Stimulated activated naive B cell treated with anti-CD40 and anti-IgM and Interleukin-4, amounts not matched to agents 10 μg/mL and 1 μg/mL and 100 μg/mL, for 72 hours (primary cell): ENCODE measurements around the gene IL6R.
A peak's percentile ranks its signal among the peaks of the same experiment; 100 is the strongest.

ENCODE experiments used
- ATAC-seq, 2 donors: fragments of 150-1000 bp; cut with Tn5 transposase; replicated peaks; 2 replicates each; pipeline ENCODE4 v1.10.0; 2021; ENCODE audit warnings: moderate library complexity in 1 of 2
- DNase-seq: peaks from one replicate; pipeline ENCODE4 v3.0.0; 2021
- H3K27ac Mint-ChIP-seq: one replicate; pipeline ENCODE4 v1.8.0; 2022; ENCODE audit warnings: mild to moderate bottlenecking, mixed read lengths
- H3K27me3 Mint-ChIP-seq, 2 donors: one replicate each; pipeline ENCODE4 v1.8.0; 2022; ENCODE audit warnings: mixed read lengths in 2 of 2
- H3K36me3 Mint-ChIP-seq, 2 donors: one replicate each; pipeline ENCODE4 v1.8.0; 2022; ENCODE audit warnings: mixed read lengths in 2 of 2, mild to moderate bottlenecking in 1 of 2
- H3K4me1 Mint-ChIP-seq, 2 donors: one replicate each; pipeline ENCODE4 v1.8.0; 2022; ENCODE audit warnings: mixed read lengths in 2 of 2, mild to moderate bottlenecking in 1 of 2
- H3K4me3 Mint-ChIP-seq, 2 donors: one replicate each; pipeline ENCODE4 v1.8.0; 2022; ENCODE audit warnings: mild to moderate bottlenecking in 2 of 2, mixed read lengths in 2 of 2, moderate library complexity in 1 of 2
- H3K9me3 Mint-ChIP-seq, 2 donors: one replicate each; pipeline ENCODE4 v1.8.0; 2022; ENCODE audit warnings: mixed read lengths in 2 of 2, mild to moderate bottlenecking in 1 of 2

The IL6R gene

DNA sequence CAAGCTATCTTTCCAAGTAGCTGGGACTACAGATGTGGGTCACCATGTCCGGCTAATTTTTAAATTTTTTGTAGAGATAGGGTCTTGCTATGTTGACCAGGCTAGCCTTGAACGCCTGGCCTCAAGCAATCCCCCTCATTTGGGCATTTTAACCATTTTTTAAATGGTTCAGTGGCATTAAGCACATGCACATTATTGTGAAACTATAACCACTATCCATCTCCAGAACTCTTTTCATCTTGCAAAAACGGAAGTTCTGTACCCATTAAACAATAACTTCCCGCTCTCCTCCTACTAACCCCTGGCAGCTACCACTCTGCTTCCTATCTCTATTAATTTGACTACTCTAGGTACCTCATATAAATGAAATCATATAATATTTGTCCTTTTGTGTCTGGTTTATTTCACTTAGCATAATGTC is 4.8 kb upstream of the IL6R start:
- Mint-ChIP-seq H3K4me1 (peaks cover 14 to 25% of the 10 kb centered on the region in 2 donors), H3K9me3 (no peaks in the 10 kb centered on the region), H3K36me3 (no peaks in the 10 kb centered on the region), H3K27me3 (peaks cover 6 to 19% of the 10 kb centered on the region in 2 donors), H3K4me3 (no peak overlapping the region), H3K27ac (no peak overlapping the region)
- no peak for DNase-seq
- no peak for ATAC-seq

DNA sequence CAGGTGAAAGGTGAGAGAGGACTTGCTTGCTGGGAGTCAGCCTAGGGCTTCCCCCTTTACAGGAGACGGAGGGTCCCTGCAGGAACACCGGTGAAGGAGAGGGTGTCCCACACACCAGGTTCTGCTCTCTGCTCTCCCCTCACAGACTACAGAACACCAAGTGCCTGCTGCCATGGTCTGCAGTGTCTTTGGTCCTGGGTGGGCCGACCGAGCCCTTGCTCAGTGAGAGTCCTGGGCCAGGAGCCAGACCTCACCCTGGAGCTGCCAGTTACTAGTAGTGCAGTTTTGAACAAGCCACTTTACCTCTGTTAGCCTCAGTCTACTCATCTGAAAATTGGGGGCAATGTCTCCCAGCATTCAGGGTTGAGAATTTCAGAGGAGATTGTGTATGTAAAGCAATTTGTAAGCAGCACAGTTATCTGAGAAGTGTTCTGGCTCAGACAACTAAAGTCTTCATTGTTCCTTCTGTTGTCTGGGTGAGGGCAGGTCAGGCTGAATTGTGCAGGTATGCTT is 2.7 kb upstream of the IL6R start:
- Mint-ChIP-seq H3K27ac (no peak overlapping the region), H3K36me3 (no peaks in the 10 kb centered on the region), H3K4me3 (no peak overlapping the region), H3K9me3 (no peaks in the 10 kb centered on the region), H3K4me1 (peaks cover 29 to 45% of the 10 kb centered on the region in 2 donors), H3K27me3 (peaks cover 0 to 11% of the 10 kb centered on the region in 2 donors)
- no peak for ATAC-seq
- DNase-seq: no peak

DNA sequence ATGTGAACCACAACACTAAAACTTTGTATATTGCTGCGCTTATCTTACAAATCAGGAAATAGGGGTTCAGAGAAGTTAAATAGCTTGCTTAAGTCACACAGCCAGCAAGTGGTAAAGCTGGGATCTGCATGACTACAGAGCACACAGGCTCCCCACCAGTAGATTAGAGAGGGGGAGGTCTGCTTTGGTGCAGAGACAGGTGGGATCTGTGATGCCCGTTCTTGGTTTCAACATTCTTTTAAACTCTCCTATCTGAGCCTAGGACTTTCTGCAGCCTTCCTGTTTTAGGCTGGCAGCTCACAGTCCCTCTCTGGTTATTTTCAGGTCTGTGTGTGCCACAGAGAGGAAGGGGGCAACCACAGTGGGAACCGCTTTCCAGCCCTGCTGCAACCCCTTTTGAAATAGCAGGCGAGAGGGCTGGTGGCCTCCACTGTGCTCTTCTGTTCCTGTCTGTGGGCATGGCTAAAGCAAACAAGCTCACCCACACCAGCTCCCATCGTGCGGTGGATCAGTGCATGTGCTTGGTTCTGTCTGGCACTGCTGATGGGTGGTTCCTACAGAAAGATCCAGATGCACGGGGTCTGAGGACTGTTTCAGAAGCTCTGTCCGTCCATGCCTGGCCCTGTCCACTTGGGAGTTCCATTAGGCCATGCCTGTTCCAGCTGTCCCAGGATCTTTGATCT is 1.7 kb upstream of the IL6R start:
- no peak overlapping the region for H3K27ac Mint-ChIP-seq
- H3K36me3 Mint-ChIP-seq: no peaks in the 10 kb centered on the region
- ATAC-seq (no peak), DNase-seq (no peak)
- H3K4me1 Mint-ChIP-seq: peaks cover 37 to 54% of the 10 kb centered on the region in 2 donors
- peaks cover 0 to 11% of the 10 kb centered on the region in 2 donors for H3K27me3 Mint-ChIP-seq
- no peak overlapping the region for H3K4me3 Mint-ChIP-seq
- H3K9me3 Mint-ChIP-seq: no peaks in the 10 kb centered on the region

DNA sequence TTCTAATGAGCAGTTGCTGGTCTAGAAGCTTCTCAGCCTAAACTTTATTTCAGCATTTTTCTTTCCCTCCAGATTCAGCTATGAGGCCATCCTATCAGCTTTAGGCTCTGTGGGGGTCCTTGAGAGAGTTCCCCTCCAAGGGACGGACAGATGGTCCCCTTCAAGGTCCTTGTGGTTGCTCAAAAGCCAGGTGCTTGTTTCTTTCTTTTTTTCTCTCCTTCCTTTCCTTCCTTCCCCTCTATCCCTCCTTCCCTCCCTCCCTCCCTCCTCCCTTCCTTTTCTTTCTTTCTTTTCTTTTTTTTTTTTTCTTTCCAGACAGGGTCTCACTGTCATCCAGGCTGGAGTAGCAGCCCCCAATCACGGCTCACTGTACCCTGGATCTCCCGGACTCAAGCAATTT is 1.2 kb upstream of the IL6R start:
- Mint-ChIP-seq H3K4me3 (no peak overlapping the region), H3K36me3 (no peaks in the 10 kb centered on the region), H3K27ac (no peak overlapping the region), H3K9me3 (no peaks in the 10 kb centered on the region), H3K27me3 (peaks cover 0 to 11% of the 10 kb centered on the region in 2 donors), H3K4me1 (peaks cover 41 to 60% of the 10 kb centered on the region in 2 donors)
- ATAC-seq (no peak), DNase-seq (no peak)

DNA sequence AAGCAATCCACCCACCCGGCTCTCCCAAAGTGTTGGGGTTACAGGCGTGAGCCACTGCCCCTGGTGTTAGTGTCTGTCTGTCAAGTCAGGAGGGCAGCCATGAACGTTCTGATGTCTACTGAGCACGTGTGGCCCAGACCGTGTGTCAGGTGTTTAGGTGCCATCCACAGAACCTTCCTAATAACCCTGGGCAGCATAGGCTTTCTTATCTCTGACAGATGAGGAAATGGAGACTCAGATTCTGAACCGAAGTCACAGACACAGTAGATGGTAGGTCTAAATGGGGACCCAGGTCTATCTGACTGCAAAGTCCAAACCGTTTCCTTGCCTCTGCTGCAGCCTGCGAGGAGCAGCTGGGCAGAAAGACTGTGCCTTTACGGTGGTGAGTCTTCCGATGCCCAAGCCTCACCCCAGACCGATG is 622 bp upstream of the IL6R start:
- no peak for ATAC-seq
- Mint-ChIP-seq H3K27me3 (peaks cover 0 to 11% of the 10 kb centered on the region in 2 donors), H3K4me1 (peaks cover 46 to 65% of the 10 kb centered on the region in 2 donors), H3K36me3 (no peaks in the 10 kb centered on the region), H3K9me3 (no peaks in the 10 kb centered on the region), H3K4me3 (peak overlapping the region; percentile 81 to 86), H3K27ac (no peak overlapping the region)
- no peak for DNase-seq

DNA sequence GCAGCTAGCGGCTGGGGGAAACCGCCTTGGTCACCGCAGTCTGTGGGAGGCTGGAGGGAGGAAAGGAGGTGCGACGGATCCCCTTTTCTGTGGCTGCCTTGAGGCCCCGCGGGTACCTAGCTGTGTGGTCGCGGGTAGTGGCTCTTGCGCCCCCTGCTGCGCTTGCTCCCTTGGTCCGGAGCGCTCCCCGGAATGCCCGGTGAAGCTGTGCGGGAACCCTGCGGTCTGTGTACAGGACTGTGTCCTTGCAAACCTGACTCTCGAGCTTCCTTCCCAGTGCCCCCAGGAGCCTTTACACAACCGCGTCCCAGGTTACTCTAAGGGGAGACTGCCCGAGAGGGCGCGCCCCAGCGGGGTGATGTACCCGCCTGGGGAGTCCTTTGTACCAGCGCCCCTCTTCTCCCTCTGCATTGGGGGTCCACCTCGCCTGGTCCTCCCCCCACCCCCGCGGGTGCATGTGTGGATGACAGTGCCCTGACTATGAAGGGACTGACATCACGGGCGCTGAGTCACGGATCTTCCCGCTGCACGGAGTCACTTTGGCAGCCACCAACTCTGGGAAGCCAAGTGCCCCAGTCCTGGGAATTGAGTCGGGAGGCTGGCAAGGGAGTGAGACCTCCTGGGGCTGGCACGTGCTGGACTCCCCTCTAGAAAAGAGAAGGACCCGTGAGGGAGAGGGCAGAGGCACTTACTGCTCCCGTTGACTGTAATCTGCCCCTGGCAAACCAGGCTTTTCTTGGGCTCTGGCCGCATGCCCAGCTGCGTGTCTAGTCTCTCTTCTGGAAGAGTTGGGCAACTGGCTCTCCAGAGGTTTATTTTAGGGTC is 816 bp downstream of the IL6R start:
- H3K4me3 Mint-ChIP-seq: peak overlapping the region; percentile 81 to 83
- peaks cover 54 to 78% of the 10 kb centered on the region in 2 donors for H3K4me1 Mint-ChIP-seq
- H3K36me3 Mint-ChIP-seq: no peaks in the 10 kb centered on the region
- ATAC-seq (peak; percentile 5 to 10), DNase-seq (peak; percentile 29)
- peaks cover 0 to 11% of the 10 kb centered on the region in 2 donors for H3K27me3 Mint-ChIP-seq
- peak overlapping the region; percentile 85 for H3K27ac Mint-ChIP-seq
- no peaks in the 10 kb centered on the region for H3K9me3 Mint-ChIP-seq

DNA sequence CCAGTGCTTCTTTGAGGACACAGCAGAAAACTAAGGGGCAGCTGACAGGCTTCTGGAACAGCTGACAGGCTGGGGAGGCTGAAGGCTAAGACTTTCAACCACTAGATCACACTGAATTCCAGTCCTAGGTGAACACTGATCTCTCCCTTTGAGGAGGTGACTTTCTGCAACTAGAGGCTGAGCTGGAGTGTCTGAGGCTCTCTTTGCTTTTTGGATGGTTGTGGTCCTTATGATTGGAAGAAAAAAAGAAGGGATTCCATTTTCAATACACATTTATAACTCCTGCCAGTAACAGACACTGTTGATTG is 1.4 kb downstream of the IL6R start:
- H3K9me3 Mint-ChIP-seq: no peaks in the 10 kb centered on the region
- H3K4me1 Mint-ChIP-seq: peaks cover 56 to 83% of the 10 kb centered on the region in 2 donors
- H3K4me3 Mint-ChIP-seq: peak overlapping the region; percentile 81 to 83
- peak overlapping the region; percentile 85 for H3K27ac Mint-ChIP-seq
- peaks cover 0 to 4% of the 10 kb centered on the region in 2 donors for H3K36me3 Mint-ChIP-seq
- peaks cover 0 to 11% of the 10 kb centered on the region in 2 donors for H3K27me3 Mint-ChIP-seq
- no peak for DNase-seq
- ATAC-seq: no peak

DNA sequence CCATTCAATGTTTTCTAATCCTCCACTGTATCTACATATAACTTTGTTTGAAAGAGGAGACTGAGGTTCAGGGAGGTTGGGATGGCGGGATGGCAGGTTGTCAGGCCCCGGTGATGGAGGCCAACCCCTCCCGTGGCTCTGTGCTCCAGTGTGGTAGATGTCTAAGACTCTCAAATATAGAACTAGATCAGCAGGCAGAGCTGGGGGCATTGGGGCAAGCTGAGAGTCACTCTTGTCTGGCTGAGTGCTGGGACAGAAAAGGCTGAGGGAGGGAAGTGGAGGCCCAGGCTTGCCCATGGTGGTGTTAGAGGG is 1.7 kb downstream of the IL6R start:
- no peaks in the 10 kb centered on the region for H3K9me3 Mint-ChIP-seq
- peak overlapping the region; percentile 85 for H3K27ac Mint-ChIP-seq
- ATAC-seq (peak; percentile 6 to 8), DNase-seq (no peak)
- H3K27me3 Mint-ChIP-seq: peaks cover 0 to 11% of the 10 kb centered on the region in 2 donors
- H3K4me1 Mint-ChIP-seq: peaks cover 56 to 83% of the 10 kb centered on the region in 2 donors
- peaks cover 0 to 4% of the 10 kb centered on the region in 2 donors for H3K36me3 Mint-ChIP-seq
- H3K4me3 Mint-ChIP-seq: peak overlapping the region; percentile 81 to 83

DNA sequence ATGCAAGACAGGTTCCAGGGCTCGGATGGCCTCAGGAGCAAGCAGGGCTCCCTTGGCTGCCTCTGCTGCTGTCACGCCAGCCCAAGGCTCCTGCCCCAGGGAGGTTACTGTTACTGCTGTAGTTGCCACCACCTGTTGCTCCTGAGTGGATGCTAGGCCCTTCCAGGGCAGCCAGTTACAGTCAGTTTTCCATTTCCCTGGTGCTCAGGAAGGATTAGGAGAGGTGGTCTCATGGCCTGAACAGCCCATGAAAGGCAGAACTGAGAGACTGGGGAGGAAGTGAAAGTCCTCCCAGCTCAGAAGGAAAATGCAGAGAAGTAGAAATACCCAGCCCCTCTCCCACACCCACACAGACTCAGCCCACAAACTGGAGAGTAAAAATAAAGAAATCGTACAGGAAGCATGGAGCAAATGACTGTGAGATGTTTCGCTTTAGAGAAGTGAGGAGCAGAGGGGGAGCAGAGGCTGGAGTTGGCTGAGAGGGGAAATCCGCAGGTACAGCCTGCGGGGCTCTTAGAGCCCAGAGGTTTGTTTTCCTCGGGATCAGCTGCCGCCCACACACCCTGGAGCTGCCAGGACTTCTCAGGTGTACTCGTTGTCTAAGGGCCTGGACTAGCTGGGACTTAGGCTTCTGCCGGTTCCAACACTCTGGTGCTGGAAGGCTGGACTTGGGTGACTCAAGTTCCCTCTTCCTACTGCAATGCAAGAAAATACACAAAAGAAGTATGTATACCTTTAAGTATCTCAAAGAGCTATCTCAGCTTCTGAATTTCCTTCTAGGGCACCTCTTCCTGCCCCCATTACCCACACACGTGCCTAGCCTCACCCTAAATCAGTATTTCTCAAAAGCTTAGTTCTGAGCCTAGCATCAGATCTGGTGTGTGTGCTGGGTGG is 2.3 kb downstream of the IL6R start:
- peak; percentile 64 to 74 for ATAC-seq
- peaks cover 0 to 11% of the 10 kb centered on the region in 2 donors for H3K27me3 Mint-ChIP-seq
- peak overlapping the region; percentile 81 to 83 for H3K4me3 Mint-ChIP-seq
- no peaks in the 10 kb centered on the region for H3K9me3 Mint-ChIP-seq
- H3K4me1 Mint-ChIP-seq: peaks cover 56 to 83% of the 10 kb centered on the region in 2 donors
- H3K27ac Mint-ChIP-seq: peak overlapping the region; percentile 85
- H3K36me3 Mint-ChIP-seq: peaks cover 0 to 4% of the 10 kb centered on the region in 2 donors
- DNase-seq: peak; percentile 73

DNA sequence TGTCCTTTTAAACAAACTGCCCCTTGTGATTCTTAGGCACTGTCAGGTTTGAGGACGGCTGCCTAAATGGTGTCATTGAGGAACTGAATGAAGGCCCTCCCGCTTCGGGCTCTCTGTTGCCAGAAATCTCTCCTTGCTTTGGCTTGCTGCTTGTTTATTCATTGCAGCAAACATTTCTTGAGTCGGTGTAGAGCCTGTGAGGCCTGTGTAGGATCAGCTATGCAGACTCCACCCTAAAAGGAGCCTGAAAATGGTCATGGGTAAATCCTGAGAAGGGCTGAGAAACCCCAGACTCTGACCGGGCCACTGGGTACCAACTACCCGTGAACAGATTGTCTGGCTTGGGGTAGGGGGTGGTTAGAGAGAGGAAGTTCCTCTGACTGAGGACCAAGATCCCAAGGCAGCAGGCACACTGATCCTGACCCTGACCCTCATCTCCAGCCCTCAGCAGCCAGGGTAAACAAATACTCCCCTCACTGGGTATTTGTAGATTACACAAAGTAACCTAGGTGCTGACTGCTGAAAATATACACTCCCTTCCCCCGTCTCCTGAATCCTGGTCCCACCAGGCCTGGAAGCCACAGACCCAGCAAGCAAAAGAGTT is 3.1 kb downstream of the IL6R start:
- H3K36me3 Mint-ChIP-seq: peaks cover 0 to 4% of the 10 kb centered on the region in 2 donors
- H3K4me1 Mint-ChIP-seq: peaks cover 56 to 85% of the 10 kb centered on the region in 2 donors
- DNase-seq (peak; percentile 53), ATAC-seq (peak; percentile 42 to 62)
- H3K27ac Mint-ChIP-seq: peak overlapping the region; percentile 85
- peak overlapping the region; percentile 59 to 83 for H3K4me3 Mint-ChIP-seq
- no peaks in the 10 kb centered on the region for H3K9me3 Mint-ChIP-seq
- peaks cover 0 to 5% of the 10 kb centered on the region in 2 donors for H3K27me3 Mint-ChIP-seq

DNA sequence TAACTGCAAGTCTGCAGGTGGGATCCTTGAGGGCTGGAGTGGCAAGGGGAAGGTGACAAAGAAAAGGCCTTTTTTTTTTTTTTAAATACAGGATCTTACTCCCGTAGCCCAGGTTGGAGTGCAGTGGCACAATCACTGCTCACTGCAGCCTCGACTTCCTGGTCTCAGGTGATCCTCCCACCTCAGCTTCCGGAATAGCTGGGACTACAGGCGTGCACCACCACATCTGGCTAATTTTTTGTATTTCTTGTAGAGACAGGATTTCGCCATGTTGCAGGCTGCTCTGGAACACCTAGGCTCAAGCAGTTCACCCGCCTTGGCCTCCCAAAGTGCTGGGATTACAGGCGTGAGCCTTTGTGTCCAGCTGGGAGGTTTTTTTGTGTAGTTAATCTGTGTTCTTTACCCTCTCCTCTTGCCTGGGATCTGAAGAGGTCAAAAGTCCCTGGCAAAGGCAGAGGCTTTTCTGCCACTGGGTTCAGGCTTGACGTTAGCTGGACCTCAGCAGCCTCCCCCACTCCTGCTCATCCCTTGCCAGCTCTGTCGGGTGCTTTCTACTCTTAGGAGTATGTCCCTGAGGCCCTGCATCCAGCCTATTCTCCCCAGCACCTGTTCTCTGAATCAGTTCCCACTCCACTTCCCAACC is 5.2 kb downstream of the IL6R start:
- Mint-ChIP-seq H3K27ac (no peak overlapping the region), H3K4me1 (peaks cover 47 to 72% of the 10 kb centered on the region in 2 donors), H3K4me3 (no peak overlapping the region), H3K9me3 (no peaks in the 10 kb centered on the region), H3K27me3 (no peaks in the 10 kb centered on the region), H3K36me3 (peaks cover 0 to 4% of the 10 kb centered on the region in 2 donors)
- DNase-seq: no peak
- no peak for ATAC-seq

DNA sequence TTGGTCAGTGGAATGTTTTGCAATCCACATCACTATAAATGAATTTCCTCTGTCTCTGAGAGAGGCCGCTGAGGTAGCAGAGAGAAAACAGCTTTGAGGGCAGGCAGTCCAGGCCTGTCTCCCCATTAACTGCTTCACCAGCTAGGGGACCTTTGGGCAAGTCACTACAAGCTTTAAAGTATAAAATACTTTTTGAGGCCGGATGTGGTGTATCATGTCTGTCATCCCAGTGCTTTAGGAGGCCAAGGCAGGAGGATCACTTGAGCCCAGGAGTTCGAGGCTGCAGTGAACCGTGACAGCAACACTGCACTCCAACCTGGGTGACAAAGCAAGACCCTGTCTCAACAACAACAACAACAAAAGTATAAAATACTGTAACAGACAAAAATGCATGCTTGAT is 6.4 kb downstream of the IL6R start:
- Mint-ChIP-seq H3K9me3 (no peaks in the 10 kb centered on the region), H3K4me3 (no peak overlapping the region), H3K27me3 (no peaks in the 10 kb centered on the region), H3K4me1 (peaks cover 41 to 62% of the 10 kb centered on the region in 2 donors), H3K27ac (no peak overlapping the region), H3K36me3 (peaks cover 0 to 4% of the 10 kb centered on the region in 2 donors)
- DNase-seq: no peak
- ATAC-seq: no peak

DNA sequence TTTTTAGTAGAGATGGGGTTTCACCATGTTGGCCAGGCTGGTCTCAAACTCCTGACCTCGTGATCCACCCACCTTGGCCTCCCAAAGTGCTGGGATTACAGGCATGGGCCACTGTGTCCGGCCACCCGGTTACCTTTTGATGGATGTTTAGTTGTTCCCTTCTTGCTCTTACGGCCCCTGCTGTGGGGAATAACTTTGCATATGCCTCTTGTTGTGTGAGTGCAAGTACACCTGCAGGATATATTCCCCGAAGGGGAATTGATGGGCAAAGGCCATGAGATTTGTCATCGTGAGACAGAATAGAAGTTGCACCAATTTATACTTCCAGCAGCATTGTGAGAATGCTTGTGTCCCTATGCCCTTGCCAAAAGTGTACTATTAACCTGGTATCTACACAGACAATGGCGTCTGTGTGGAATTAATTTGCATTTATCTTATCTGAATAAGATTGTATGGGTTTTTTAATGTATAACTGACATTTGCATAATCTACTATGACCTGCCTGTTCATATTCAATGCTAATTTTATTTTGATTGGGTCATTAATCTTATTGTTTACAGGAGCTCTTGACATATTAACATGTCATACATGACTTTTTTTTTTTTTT is 8.1 kb downstream of the IL6R start:
- ATAC-seq (peak; percentile 36 to 43), DNase-seq (no peak)
- Mint-ChIP-seq H3K4me1 (peaks cover 29 to 47% of the 10 kb centered on the region in 2 donors), H3K4me3 (no peak overlapping the region), H3K27ac (no peak overlapping the region), H3K9me3 (no peaks in the 10 kb centered on the region), H3K27me3 (peaks cover 0 to 3% of the 10 kb centered on the region in 2 donors), H3K36me3 (peaks cover 0 to 4% of the 10 kb centered on the region in 2 donors)
